Measurements from ENCODE around the gene PLD4.
"Not testable (repeated sequence)": the region's sequence is repeated elsewhere in the genome, so short reads cannot be mapped to it uniquely, and the experiment has no call there.

The PLD4 gene, protein sequence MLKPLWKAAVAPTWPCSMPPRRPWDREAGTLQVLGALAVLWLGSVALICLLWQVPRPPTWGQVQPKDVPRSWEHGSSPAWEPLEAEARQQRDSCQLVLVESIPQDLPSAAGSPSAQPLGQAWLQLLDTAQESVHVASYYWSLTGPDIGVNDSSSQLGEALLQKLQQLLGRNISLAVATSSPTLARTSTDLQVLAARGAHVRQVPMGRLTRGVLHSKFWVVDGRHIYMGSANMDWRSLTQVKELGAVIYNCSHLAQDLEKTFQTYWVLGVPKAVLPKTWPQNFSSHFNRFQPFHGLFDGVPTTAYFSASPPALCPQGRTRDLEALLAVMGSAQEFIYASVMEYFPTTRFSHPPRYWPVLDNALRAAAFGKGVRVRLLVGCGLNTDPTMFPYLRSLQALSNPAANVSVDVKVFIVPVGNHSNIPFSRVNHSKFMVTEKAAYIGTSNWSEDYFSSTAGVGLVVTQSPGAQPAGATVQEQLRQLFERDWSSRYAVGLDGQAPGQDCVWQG

DNA sequence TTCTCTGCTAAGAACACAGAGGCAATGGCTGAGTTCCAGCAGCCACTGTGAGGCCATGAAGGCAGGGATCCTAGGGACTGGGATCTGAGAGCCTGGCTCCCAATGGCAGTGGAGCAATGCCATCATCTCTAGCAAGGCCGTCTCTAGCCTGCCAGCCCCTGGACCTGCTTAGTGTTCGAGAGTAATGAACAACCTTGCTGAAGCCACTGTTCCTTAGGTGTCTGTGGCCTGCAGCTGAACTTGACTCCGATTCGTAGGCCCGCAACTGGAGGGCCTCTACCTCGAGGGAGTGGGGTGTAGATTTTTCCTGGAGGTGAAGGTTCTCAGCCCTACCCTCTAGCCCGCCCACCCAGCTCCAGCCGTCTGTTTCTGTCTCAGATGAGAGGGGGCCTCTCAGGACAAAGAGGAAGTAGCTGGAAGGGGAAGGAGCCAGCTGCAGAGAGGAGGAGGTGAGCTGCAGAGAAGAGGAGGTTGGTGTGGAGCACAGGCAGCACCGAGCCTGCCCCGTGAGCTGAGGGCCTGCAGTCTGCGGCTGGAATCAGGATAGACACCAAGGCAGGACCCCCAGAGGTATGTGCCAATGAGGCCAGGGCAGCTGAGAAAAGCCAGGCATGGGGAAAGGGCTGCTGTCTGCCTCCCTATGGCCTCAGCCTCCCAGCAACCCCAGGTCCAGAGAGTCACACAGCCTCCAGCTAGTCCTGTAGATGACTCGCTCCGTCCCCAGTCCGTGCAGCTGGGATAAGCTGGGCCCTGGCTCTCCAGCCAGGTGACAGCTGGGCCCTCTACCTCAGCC, at the start of gene PLD4:
PLD4 (plus strand) TSS at position 459 of the 793 bp plus-strand sequence. CDS start 2,262 bp downstream, outside the sequence.
- DNase-seq (ENCODE audit: low spot score) = no peak

DNA sequence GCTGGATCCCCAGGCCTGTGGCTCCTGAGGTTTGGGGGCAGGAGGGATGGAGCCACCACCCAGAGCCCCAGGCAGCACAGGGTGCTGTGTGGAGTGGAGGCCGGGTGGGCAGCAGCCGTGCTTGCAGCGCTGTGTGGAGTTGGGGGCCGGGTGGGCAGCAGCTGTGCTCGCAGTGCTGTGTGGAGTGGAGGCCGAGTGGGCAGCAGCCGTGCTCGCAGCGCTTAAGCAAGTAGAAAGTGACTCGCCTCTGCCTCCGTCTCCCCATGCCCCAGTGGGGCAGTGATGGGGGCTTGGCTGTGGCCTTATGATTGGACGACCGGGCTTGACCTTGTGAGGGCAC, 49.3 kb upstream of the PLD4 start:
- DNase-seq (ENCODE audit: low spot score) = no peak

DNA sequence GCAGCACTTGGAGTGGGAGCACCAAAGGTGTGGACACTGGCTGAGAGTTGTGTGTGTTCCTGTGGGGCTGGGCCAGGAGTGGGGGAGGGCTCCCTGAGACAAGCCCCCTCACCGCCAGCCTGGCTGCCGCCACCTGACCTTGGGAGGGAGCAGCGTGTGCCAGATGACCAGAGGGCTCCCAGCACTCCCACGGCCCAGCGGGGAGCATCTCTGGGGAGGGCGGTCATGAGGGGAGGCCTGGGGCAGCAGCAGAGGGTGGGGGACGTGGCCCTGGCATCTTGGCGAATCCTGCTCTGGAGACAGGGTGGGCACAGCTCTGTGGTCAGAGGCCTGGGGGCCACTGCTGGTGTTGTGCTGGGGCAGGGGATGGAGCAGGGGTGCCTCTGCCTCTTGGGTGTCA, 48.9 kb upstream of the PLD4 start:
- DNase-seq (ENCODE audit: low spot score) = no peak

DNA sequence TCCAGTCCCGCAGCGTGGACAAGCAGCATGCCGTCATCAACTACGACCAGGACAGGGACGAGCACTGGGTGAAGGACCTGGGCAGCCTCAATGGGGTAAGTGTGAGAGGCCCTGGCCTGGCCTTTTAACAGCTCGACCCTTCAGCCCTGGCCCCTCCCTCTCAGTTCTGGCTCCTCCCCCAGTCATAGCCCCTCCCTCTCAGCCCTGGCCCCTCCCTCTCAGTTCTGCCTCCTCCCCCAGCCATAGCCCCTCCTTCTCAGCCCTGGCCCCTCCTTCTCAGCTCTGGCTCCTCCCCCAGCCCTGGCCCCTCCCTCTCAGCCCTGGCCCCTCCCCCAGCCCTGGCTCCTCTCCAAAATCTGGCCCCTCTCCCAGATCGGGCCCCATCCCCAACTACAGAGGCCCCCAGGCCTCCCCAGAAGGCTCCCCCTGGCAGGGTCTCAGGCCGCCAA, 48.4 kb upstream of the PLD4 start:
- peak; percentile 39 for DNase-seq (ENCODE audit: low spot score)

DNA sequence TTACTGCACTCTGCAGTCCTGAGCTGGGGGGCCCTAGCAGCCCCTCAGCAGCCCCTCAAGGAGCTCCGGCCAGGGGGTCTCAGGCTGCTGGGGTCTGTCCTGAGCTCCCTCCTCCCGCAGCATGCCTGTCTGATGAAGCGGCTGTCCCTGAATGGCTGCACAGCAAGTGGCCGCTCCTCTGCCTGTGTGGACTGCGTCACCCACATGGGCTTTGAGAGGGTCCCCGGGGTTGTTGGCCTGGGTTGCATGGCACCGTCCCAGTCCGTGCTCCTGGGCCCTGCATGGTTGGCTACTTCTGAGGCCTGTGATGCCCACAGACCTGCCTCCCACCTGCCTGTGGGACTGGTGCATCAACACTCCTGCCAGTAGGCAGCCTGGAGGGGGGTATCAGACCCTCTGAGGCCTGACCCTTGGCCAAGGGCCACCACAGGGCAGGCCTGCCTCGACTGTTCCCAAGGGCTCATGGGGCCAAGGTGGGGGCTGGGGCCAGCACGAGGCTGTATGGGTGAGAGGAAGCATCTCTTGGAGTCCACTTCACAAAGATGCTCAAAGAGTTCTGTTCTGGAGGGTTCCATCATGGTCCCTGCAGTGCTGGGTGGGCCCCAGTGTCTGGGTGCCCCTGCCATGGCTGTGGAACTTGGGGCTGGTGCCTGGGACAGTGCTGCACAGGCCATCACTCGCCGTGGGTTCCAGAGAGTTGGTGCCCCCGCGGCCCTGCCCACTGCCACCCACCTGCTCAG, 47.4 kb upstream of the PLD4 start:
- no peak for DNase-seq (ENCODE audit: low spot score)

DNA sequence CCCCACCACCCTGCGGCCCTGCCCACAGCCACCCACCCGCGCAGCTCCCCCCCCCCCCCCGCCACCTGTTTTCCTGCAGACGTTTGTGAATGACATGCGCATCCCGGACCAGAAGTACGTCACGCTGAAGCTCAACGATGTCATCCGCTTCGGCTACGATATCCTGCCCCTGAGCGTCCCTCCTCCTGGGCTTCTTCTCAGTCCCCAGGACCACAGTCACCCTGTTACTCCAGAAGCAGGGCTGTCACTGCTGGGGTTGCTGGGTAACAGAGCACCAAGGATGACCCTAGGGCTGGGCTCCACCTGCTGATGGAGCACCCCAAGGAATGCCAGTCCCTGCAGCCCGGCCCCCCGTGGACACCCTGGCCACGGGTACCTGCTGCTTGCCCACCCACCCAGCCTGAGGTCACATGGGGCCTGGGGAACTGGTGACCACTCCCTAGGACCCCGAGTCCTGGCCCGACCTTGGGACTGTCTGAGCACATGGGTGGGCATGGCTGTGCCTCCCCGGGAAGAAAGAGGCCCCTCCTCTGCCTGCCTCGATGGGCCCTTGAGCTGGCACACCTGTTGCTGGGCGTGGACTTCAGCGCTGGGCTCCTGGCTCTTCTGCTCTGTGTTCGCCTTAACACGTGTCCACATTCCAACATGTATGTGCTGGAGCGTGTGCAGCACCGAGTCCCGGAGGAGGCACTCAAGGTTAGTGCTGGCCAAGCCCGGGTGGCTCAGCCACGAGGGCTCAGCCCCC, 46.7 kb upstream of the PLD4 start:
- DNase-seq (ENCODE audit: low spot score) = no peak

DNA sequence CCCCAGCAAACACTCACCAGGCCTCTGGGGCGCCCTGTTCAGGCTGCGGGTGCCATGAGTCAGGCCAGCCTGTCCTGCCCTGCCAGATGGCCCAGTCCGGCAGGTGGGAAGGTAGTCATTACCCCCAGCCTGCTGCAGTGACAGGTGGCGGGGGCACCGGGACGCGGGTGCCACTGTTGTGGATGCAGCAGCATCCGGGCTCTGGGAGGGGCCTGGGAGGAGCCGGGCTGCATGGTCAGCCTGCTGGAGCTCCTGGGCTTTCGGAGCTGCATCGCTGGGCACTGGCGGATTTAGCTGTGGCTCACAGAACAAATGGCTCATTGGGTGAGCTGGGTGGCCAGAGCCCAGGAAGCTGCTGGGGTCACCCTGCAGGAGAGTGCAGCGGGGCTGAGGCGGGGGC, 46.1 kb upstream of the PLD4 start:
- DNase-seq (ENCODE audit: low spot score) = no peak

DNA sequence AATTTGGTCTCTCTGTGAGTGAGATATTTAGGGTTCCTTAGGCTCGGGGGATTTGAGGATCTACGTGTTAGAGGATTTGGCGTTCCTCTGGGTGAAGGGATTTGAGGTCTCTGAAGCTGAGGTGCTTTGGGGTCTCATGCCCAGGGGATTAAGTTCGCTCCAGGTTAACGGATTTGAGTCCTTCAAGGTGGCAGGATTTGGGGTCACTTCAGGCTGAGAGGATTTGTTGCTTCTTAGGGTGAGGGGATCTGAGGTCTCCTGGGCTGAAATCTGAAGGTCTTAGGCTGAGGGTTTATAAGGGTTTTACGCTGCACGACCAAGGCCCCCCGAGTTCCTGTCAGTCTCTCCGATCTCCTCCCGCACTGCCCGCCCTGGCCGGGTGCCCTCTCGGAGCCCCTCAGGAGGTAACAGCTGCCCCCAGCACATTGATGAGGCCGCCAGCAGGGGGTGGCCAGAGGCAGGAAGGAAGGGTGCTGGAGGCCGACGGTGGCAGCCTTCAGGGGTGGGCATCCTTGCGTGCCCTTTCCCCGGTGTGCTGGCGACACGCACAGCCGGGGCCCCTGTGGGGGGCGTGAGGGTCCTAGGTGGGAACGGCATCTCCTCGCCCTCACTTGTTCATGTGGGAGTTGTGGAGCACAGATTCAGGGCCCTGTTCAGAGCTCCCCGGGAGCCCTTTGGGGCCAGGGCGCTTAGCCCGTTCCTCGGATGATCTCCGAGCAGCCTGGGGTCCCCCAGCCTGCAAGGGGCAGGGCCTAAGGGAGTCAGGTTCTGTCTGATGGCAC, 45.3 kb upstream of the PLD4 start:
- DNase-seq (ENCODE audit: low spot score) = no peak

DNA sequence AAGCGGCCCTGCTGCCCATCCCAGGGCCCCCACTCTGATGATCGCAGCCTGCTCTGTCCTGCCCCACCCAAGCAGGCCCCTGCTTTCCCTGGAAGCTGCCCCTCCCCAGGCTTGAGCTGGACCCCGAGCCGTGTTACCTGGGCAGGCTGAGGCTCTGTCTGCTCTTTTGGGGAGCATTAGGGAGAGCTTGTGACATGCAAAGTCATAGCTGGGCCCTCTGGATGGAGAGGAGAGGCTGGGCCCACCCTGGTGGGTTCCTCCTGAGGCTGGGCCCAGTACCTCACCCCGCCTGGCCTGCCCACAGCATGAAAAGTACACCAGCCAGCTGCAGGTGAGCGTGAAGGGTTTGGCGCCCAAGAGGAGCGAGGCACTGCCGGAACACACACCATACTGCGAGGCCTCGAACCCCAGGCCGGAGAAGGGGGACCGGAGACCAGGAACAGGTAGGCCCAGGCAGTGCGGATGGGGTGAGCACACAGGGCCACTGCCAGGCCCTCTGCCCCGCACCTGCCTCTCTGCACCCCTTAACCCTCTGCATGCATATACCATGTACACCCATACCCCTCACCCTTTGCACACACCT, 44.6 kb upstream of the PLD4 start:
- DNase-seq (ENCODE audit: low spot score) = no peak

DNA sequence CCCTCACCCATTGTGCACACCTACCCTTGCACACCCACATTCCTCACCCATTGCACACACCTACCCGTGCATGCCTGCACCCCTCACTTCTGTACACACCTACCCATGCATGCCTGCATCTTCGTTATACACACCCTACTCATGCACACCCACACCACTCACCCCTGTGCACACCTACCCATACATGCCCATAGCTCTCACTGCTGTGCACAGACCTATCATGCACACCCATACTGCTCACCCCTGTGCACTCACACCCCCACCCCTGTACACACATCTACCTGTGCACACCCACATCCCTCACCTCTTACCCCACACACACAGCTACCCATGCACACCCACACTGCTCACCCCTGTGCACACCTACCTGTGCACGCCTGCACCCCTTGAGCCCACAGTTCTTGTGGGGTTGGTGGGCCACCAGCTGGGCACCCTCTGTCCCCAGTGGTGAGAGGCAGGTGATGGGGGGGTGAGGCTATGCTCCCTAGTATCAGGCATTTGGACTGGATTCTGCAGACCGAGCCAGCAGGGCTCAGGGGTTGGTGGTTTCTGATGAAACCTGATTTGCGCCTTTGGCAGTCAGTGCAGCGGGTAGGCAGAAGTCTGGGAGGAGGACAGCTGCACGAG, 44.0 kb upstream of the PLD4 start:
- DNase-seq (ENCODE audit: low spot score) = no peak

DNA sequence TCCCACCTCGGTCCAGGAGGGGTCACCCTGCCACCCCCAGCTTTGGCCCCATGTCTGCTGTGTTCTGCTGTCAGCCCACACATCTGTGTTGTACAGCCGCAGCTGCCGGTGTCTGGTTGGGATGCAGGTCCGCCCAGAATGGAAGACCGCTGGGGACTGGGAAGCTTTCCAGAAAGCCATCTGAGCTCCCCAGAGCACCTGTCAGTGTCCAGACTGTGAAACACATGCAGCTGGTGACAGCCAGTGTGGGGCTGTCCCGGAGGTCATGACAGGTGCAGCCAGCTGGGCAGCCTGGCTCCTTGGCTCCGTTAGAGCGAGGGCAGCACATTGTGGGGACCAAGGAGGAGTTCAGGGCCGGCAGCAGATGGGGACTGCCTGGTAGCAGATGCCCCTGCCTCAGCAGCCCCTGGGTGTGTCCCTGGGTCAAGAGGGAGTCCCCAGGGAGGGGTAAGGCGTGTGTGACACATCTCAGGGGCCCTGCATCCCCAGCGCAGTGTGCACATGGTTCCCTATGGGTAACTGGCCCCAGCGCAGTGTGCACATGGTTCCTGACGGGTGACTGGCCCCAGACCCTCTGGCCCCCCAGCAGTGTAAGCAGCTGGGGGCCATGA, 43.2 kb upstream of the PLD4 start:
- no peak for DNase-seq (ENCODE audit: low spot score)

DNA sequence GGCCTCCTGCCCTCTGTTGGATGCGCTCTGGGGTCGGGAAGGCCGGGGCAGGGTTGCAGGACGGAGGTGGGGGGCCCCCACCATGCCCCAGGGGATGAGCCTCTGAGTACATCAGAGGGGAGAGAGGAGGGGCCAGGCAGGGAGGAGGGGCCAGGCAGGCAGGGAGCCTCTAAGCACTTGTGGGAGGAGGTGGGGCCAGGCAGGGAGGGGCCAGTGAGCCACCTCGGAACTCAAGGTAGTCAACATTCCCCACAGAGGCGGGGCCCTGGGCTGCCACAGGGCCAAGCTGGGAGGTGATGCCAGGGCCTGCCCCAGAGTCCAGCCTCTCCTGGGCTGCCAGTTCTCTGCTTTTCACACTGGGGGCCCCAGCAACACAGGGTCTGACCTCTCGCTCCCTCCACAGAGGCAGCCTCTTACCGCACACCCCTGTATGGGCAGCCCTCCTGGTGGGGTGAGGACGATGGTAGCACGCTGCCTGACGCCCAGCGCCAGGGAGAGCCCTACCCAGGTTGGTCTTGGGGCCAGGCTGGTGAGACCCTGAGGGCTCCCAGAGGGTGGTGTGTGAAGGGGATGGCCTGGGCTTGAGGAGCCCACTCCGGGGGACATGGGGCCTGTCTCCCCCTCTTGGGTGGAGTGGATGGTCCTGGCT, 42.2 kb upstream of the PLD4 start:
- DNase-seq (ENCODE audit: low spot score) = peak; percentile 69

DNA sequence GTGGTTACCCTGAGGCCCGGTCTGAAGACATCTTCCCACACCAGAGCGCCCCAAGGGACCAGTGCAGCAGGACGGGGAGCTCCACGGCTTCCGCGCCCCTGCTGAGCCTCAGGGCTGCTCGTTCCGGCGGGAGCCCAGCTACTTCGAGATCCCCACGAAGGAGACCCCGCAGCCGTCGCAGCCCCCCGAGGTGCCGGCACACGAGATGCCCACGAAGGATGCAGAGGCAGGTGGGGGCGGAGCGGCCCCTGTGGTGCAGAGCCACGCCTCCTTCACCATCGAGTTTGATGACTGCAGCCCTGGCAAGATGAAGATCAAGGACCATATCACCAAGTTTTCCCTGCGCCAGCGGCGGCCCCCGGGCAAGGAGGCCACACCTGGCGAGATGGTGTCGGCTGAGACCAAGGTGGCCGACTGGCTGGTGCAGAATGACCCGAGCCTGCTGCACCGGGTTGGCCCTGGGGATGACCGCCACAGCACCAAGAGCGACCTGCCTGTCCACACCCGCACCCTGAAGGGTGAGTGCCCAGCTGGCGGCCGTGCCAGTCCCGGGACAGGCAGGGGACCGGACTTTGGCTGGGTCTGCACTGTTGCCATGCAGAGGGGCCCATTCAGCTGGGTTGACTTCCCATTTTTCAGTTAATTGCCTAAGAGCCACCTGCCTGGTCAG, 41.6 kb upstream of the PLD4 start:
- DNase-seq (ENCODE audit: low spot score) = no peak

DNA sequence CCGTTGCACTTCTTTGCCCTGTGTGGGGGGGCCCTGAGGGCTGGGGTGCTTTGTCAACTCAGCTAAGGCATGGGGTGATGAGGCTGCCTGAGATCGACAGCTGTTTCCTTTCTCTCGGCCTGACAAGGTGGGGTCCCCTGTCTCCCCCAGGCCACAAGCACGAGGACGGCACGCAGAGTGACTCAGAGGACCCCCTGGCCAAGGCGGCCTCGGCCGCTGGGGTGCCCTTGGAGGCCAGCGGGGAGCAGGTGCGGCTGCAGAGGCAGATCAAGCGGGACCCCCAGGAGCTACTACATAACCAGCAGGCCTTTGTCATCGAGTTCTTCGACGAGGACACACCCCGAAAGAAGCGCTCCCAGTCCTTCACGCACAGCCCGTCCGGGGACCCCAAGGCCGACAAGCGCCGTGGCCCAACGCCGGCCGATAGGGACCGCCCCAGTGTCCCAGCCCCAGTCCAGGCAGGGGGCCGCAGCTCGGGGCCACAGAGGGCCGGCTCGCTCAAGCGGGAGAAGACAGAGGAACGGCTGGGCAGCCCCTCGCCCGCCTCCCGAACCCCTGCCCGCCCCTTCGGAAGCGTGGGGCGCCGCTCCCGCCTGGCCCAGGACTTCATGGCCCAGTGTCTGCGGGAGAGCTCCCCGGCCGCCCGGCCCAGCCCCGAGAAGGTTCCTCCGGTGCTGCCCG, 40.9 kb upstream of the PLD4 start:
- DNase-seq (ENCODE audit: low spot score) = no peak

DNA sequence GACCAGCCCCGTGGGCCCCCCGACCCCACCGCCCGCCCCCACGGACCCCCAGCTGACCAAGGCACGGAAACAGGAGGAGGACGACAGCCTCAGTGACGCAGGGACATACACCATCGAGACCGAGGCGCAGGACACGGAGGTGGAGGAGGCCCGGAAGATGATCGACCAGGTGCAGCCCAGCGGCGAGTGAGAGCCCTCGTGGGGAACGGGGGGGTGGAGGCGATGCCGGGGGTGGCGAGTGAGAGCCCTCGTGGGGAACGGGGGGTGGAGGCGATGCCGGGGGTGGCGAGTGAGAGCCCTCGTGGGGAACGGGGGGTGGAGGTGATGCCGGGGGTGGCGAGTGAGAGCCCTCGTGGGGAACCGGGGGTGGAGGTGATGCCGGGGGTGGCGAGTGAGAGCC, 40.3 kb upstream of the PLD4 start:
- not testable (repeated sequence) for DNase-seq (ENCODE audit: low spot score)

DNA sequence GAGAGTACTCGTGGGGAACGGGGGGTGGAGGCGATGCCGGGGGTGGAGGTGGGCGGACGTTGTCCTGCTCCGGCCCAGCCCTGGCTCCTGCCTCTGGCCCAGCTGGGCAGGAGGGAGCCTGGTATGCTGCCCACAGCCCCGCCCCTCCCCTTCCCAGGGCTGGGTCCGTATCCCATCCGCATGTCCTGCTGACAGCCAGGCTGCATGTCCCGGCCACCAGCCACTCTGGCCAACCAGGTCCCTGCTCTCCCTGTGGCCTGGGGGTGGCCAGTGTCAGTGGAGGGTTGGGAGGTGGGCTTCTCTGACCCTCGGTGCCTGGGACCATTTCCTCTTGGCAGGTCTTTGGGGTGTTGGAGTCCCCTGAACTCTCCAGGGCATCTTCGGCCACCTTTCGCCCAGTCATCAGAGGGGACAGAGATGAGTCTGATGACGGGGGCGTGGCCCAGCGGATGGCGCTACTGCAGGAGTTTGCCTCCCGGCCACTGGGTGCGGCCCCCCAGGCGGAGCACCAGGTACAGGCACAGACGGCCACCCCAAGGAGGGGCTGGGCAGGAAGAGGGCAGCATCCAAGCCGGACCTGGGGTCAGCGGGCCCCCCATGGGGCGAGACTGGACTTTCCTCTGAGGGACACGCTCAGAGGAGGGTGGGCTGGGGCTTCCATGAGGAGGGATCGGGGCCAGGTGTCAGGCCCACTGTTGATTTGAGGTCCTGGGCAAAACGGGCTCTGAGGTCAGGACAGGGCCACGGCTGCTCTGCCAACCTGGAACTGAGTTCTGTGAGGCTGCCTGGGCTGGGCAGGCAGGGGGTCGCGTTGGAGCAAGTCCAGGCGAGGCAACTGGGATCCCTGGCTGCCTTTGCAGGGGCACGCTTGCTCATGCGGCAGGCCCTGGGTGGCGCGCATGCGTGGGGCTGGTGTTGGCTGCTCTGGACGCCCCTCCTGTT, 39.4 kb upstream of the PLD4 start:
- DNase-seq (ENCODE audit: low spot score) = no peak
